Osteoblast (primary cell): ENCODE results near the gene WDR19. TPM values are rescaled to one million over a fixed set of nuclear protein-coding genes. Genes with fewer than 3 reads are reported as not detected.

Experiments used
- DNase-seq: peaks from one replicate; pipeline ENCODE4 v3.0.0; 2011; ENCODE audit warnings: low spot score, mixed read lengths; ENCODE audit not compliant: insufficient read length; ENCODE audit errors: missing footprints
- H2AFZ ChIP-seq: 2 replicates; pipeline ENCODE4 v1.6.0; 2011; ENCODE audit warnings: mild to moderate bottlenecking, low read length
- H3K27ac ChIP-seq: 2 replicates; pipeline ENCODE4 v1.5.1; 2011; ENCODE audit warnings: mild to moderate bottlenecking, low read depth, low read length, moderate library complexity
- H3K27me3 ChIP-seq: 2 replicates; pipeline ENCODE4 v1.6.0; 2012; ENCODE audit warnings: mild to moderate bottlenecking, control low read depth, inconsistent platforms, low read length, moderate library complexity; ENCODE audit not compliant: insufficient read depth
- H3K36me3 ChIP-seq: 2 replicates; pipeline ENCODE4 v1.5.1; 2011; ENCODE audit warnings: mild to moderate bottlenecking, low read length, control low read depth, moderate library complexity; ENCODE audit not compliant: insufficient read depth
- H3K4me1 ChIP-seq: 2 replicates; pipeline ENCODE4 v1.5.1; 2011; ENCODE audit warnings: mild to moderate bottlenecking, low read length, control low read depth, moderate library complexity; ENCODE audit not compliant: insufficient read depth
- H3K4me2 ChIP-seq: 2 replicates; pipeline ENCODE4 v1.6.0; 2011; ENCODE audit warnings: mild to moderate bottlenecking, low read length; ENCODE audit not compliant: insufficient read depth
- H3K4me3 ChIP-seq: fragments of 200-600 bp; sonication (generic); 3 replicates; pipeline ENCODE4 v1.5.1; 2012; ENCODE audit warnings: mild to moderate bottlenecking, low read length, inconsistent platforms; ENCODE audit not compliant: insufficient read depth
- H3K79me2 ChIP-seq: 2 replicates; pipeline ENCODE4 v1.6.0; 2012; ENCODE audit warnings: mild to moderate bottlenecking, low read length, control low read depth, inconsistent platforms; ENCODE audit not compliant: insufficient read depth
- H3K9me3 ChIP-seq: 2 replicates; pipeline ENCODE4 v1.5.1; 2011; ENCODE audit warnings: low read depth, low read length, control low read depth
- H4K20me1 ChIP-seq: 2 replicates; pipeline ENCODE4 v1.6.0; 2012; ENCODE audit warnings: mild to moderate bottlenecking, low read length, control low read depth; ENCODE audit not compliant: insufficient read depth
- CTCF ChIP-seq: IDR thresholded peaks from 2 replicates; pipeline ENCODE4 v1.5.1; 2011; ENCODE audit warnings: mild to moderate bottlenecking, low read depth, low read length, moderate library complexity; ENCODE audit errors: extremely low read depth
- total RNA-seq: library from RNA; depleted of rRNA; stranded (reverse); fragments of >200 nt; gene quantifications from 2 replicates; pipeline ENCODE4 v1.2.3, GENCODE V29; 2012

Gene WDR19
- total RNA-seq, 1 donor: 47.0 TPM

GRCh38 chr4:39233783-39234182 lies 51.5 kb downstream of the WDR19 start:
- peaks cover 3% of the 10 kb centered on the region for H3K36me3 ChIP-seq
- no peaks in the 10 kb centered on the region for H4K20me1 ChIP-seq
- H3K79me2 ChIP-seq: no peaks in the 10 kb centered on the region
- no peak overlapping the region for H3K4me3 ChIP-seq
- no peaks in the 10 kb centered on the region for H3K27me3 ChIP-seq
- no peak overlapping the region for H2AFZ ChIP-seq
- H3K4me1 ChIP-seq: peaks cover 2% of the 10 kb centered on the region
- no peak for DNase-seq
- no peak overlapping the region for H3K4me2 ChIP-seq
- no peak for TF ChIP-seq CTCF
- H3K27ac ChIP-seq: no peak overlapping the region
- no peaks in the 10 kb centered on the region for H3K9me3 ChIP-seq

DNA sequence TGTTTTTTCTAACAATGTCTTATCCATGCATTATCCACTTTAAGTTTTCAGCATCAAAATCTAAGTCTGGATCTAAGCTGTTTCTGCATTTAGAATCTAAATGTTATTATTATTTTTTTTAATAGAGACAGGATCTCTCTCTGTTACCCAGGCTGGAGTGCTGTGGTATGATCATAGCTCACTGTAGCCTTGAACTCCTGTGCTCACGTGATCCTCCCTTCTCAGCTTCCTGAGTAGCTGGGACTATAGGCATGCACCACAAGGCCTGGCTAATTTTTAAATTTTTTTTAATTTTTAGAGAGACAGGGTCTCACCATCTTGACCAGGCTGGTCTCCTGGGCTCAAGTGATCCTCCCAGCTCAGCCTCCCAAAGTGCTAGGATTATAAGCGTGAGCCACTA lies 52.7 kb downstream of the WDR19 start:
- Histone ChIP-seq H4K20me1 (no peaks in the 10 kb centered on the region), H3K79me2 (no peaks in the 10 kb centered on the region), H3K4me3 (no peak overlapping the region), H2AFZ (no peak overlapping the region), H3K36me3 (peaks cover 6% of the 10 kb centered on the region), H3K27ac (no peak overlapping the region), H3K27me3 (no peaks in the 10 kb centered on the region), H3K4me1 (peaks cover 2% of the 10 kb centered on the region), H3K4me2 (no peak overlapping the region), H3K9me3 (no peaks in the 10 kb centered on the region)
- no peak for DNase-seq
- no peak for TF ChIP-seq CTCF

- Histone ChIP-seq H3K27ac (no peak overlapping the region), H2AFZ (no peak overlapping the region), H3K9me3 (no peaks in the 10 kb centered on the region), H3K79me2 (no peaks in the 10 kb centered on the region), H3K27me3 (no peaks in the 10 kb centered on the region), H3K36me3 (peaks cover 6% of the 10 kb centered on the region), H3K4me2 (no peak overlapping the region), H3K4me1 (peaks cover 2% of the 10 kb centered on the region), H3K4me3 (no peak overlapping the region), H4K20me1 (no peaks in the 10 kb centered on the region)
- no peak for TF ChIP-seq CTCF
- no peak for DNase-seq
These were observed 53.4 kb downstream of the WDR19 start for GRCh38 chr4:39235696-39236095.

DNA sequence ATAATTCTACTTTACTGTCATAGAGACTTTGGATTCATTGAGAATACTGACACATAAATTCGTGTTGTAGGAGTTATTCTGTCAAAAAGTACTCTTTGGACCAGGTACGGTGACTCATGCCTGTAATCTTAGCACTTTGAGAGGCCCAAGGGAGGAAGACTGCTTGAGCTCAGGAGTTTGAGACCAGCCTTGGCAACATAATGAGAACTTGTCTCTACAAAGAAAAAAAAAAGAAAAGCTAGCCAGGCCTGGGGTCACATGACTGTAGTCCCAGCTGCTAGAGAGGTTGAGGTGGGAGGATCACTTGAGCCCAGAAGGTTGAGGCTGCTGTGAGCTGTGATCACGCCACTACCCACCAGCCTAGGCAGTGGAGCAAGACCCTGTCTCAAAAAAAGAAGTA lies 54.9 kb downstream of the WDR19 start:
- no peak for DNase-seq
- TF ChIP-seq CTCF: no peak
- Histone ChIP-seq H3K27ac (no peak overlapping the region), H3K27me3 (no peaks in the 10 kb centered on the region), H3K4me3 (no peak overlapping the region), H3K4me2 (no peak overlapping the region), H3K4me1 (peaks cover 2% of the 10 kb centered on the region), H2AFZ (no peak overlapping the region), H4K20me1 (no peaks in the 10 kb centered on the region), H3K9me3 (no peaks in the 10 kb centered on the region), H3K79me2 (no peaks in the 10 kb centered on the region), H3K36me3 (peaks cover 6% of the 10 kb centered on the region)
